HepG2 (cell line): ENCODE results near the gene METTL26. TPM values are rescaled to one million over a fixed set of nuclear protein-coding genes. Genes with fewer than 3 reads are reported as not detected.

Experiments used
- ARNTL ChIP-seq: sonication (generic); formaldehyde crosslinking; IDR thresholded peaks from 2 replicates; pipeline ENCODE4 v1.4.0; 2020; ENCODE audit warnings: mild to moderate bottlenecking, missing genetic modification reagents
- GRHL1 ChIP-seq: sonication (generic); formaldehyde crosslinking; conservative IDR thresholded peaks from 2 replicates; pipeline ENCODE4 v1.8.0; 2022; ENCODE audit warnings: missing genetic modification reagents
- NR0B2 ChIP-seq: sonication (generic); formaldehyde crosslinking; IDR thresholded peaks from 2 replicates; pipeline ENCODE4 v1.4.0; 2020; ENCODE audit warnings: mild to moderate bottlenecking, missing genetic modification reagents
- SATB2 ChIP-seq: sonication (generic); formaldehyde crosslinking; IDR thresholded peaks from 2 replicates; pipeline ENCODE4 v1.5.0; 2020; ENCODE audit warnings: missing genetic modification reagents
- SIX1 ChIP-seq: sonication (generic); formaldehyde crosslinking; IDR thresholded peaks from 2 replicates; pipeline ENCODE4 v1.4.0; 2020; ENCODE audit warnings: missing genetic modification reagents, borderline replicate concordance
- SMAD1 ChIP-seq: sonication (generic); formaldehyde crosslinking; IDR thresholded peaks from 2 replicates; pipeline ENCODE4 v1.4.0; 2020; ENCODE audit warnings: missing genetic modification reagents, low read depth, mild to moderate bottlenecking, borderline replicate concordance
- TRIM22 ChIP-seq: fragments of 450-650 bp; IDR thresholded peaks from 2 replicates; pipeline ENCODE4 v1.6.1; 2017
- XBP1 ChIP-seq: sonication (generic); formaldehyde crosslinking; IDR thresholded peaks from 2 replicates; pipeline ENCODE4 v1.5.0; 2020; ENCODE audit warnings: missing genetic modification reagents
- ZBTB42 ChIP-seq: sonication (generic); formaldehyde crosslinking; IDR thresholded peaks from 2 replicates; pipeline ENCODE4 v1.5.0; 2020; ENCODE audit warnings: mild to moderate bottlenecking, missing genetic modification reagents
- ZBTB49 ChIP-seq: sonication (generic); formaldehyde crosslinking; IDR thresholded peaks from 2 replicates; pipeline ENCODE4 v1.4.0; 2020; ENCODE audit warnings: missing genetic modification reagents, borderline replicate concordance
- ZNF207 ChIP-seq: fragments of 450-650 bp; IDR thresholded peaks from 2 replicates; pipeline ENCODE4 v1.6.1; 2016; ENCODE audit warnings: antibody characterized with exemption, borderline replicate concordance
- ZNF224 ChIP-seq: sonication (generic); formaldehyde crosslinking; IDR thresholded peaks from 2 replicates; pipeline ENCODE4 v1.5.0; 2020; ENCODE audit warnings: mild to moderate bottlenecking, missing genetic modification reagents
- ZNF280D ChIP-seq: sonication (generic); formaldehyde crosslinking; IDR thresholded peaks from 2 replicates; pipeline ENCODE4 v1.5.1; 2020; ENCODE audit warnings: mild to moderate bottlenecking, missing genetic modification reagents
- ZNF292 ChIP-seq: sonication (generic); formaldehyde crosslinking; IDR thresholded peaks from 2 replicates; pipeline ENCODE4 v1.8.1; 2022; ENCODE audit warnings: mild to moderate bottlenecking, low read depth, missing genetic modification reagents, borderline replicate concordance
- ZNF337 ChIP-seq: sonication (generic); formaldehyde crosslinking; IDR thresholded peaks from 2 replicates; pipeline ENCODE4 v1.5.1; 2020; ENCODE audit warnings: missing genetic modification reagents, low read depth, mild to moderate bottlenecking, borderline replicate concordance
- ZNF44 ChIP-seq: sonication (generic); formaldehyde crosslinking; IDR thresholded peaks from 2 replicates; pipeline ENCODE4 v1.5.1; 2020; ENCODE audit warnings: mild to moderate bottlenecking, missing genetic modification reagents
- ZNF468 ChIP-seq: sonication (generic); formaldehyde crosslinking; IDR thresholded peaks from 2 replicates; pipeline ENCODE4 v1.8.0; 2022; ENCODE audit warnings: mild to moderate bottlenecking, moderate library complexity, missing genetic modification reagents
- ZNF709 ChIP-seq: sonication (generic); formaldehyde crosslinking; IDR thresholded peaks from 2 replicates; pipeline ENCODE4 v1.5.0; 2020; ENCODE audit warnings: mild to moderate bottlenecking, missing genetic modification reagents
- ZNF737 ChIP-seq: sonication (generic); formaldehyde crosslinking; IDR thresholded peaks from 2 replicates; pipeline ENCODE4 v1.5.0; 2020; ENCODE audit warnings: missing genetic modification reagents, mild to moderate bottlenecking, borderline replicate concordance
- ZSCAN30 ChIP-seq: sonication (generic); formaldehyde crosslinking; IDR thresholded peaks from 2 replicates; pipeline ENCODE4 v1.5.0; 2020; ENCODE audit warnings: mild to moderate bottlenecking, missing genetic modification reagents
- polyA plus RNA-seq, 8 experiments: library from polyadenylated mRNA; depleted of rRNA in 3 of 8; stranded (reverse) in 7 of 8; unstranded in 1 of 8; fragments of >200 nt; fragmentation: Illumina TruSeq in 4 of 8; extraction: Trizol in 4 of 8; gene quantifications; 2 replicates each; pipeline versions ENCODE4 v1.2.1 to v1.2.3, GENCODE V29; 2011 to 2016; ENCODE audit warnings: low read depth in 4 of 8, missing spikeins in 1 of 8, mixed read lengths in 1 of 8; ENCODE audit not compliant: insufficient read depth in 1 of 8
- total RNA-seq, 5 experiments: library from RNA; depleted of rRNA; stranded (reverse); fragments of >200 nt; fragmentation: Illumina TruSeq; extraction: Trizol; gene quantifications; 2 replicates each; pipeline ENCODE4 v1.2.3, GENCODE V29; 2016; ENCODE audit warnings: low read depth in 1 of 5

METTL26 gene
- total and polyA plus RNA-seq, 2 of the 13 experiments (the other 11 are each of a cell fraction or from before 2014, with no cell fraction given) = 65.5 to 70.1 TPM

GRCh38 chr16:642189-643049, 6.3 kb upstream of the METTL26 start (continued):
- no peak for TF ChIP-seq ZBTB49
- no peak for TF ChIP-seq ZNF292 (CRISPR knock-in tag)
- no peak for TF ChIP-seq ZNF207
- 0 out of 2 replicates have a peak, but pooled peaks have one; percentile 14 for TF ChIP-seq ZNF709 (CRISPR knock-in tag)
- no peak for TF ChIP-seq SIX1 (CRISPR knock-in tag)
- TF ChIP-seq ZNF737 (CRISPR knock-in tag) = no peak
- no peak for TF ChIP-seq ZNF44
- no peak; the same call in 1 of the 2 replicates for TF ChIP-seq NR0B2 (CRISPR knock-in tag)
- no peak for TF ChIP-seq ZNF280D (CRISPR knock-in tag)
- no peak; the same call in 1 of the 2 replicates for TF ChIP-seq ZSCAN30
- TF ChIP-seq ZBTB42 (CRISPR knock-in tag) = no peak
- TF ChIP-seq SMAD1 = no peak
- TF ChIP-seq ZNF468 = no peak
- TF ChIP-seq SATB2 = no peak
- no peak for TF ChIP-seq TRIM22
- no peak for TF ChIP-seq XBP1 (CRISPR knock-in tag)
- TF ChIP-seq ARNTL (CRISPR knock-in tag) = peak; percentile 91
- no peak for TF ChIP-seq ZNF337
- TF ChIP-seq GRHL1 (CRISPR knock-in tag) = no peak
- TF ChIP-seq ZNF224 (CRISPR knock-in tag) = no peak; the same call in 1 of the 2 replicates
